MCF 10A (cell line): Measurements from ENCODE around the gene CACNB2. TPM values are rescaled to one million over a fixed set of nuclear protein-coding genes. Genes with fewer than 3 reads are reported as not detected.

Experiments used
- BruUV-seq: library from RNA; stranded (reverse); fragments of 400-500 nt; replicated peaks from 2 replicates; lab custom pipeline; 2021; lab: Mats Ljungman, UMichigan
- CTCF ChIA-PET: fragments of 300-600 bp; sonication (Branson Sonifier 250); formaldehyde crosslinking; extraction: SDS; loops from one replicate; lab custom pipeline; 2021; ENCODE audit warnings: antibody characterized with exemption, inconsistent platforms; lab: Yijun Ruan, JAX
- POLR2A ChIA-PET: fragments of 300-600, 350-650 bp; sonication (Branson Sonifier 250); formaldehyde crosslinking; extraction: SDS; loops from one replicate; lab custom pipeline; 2020; ENCODE audit warnings: antibody characterized with exemption, inconsistent platforms; lab: Yijun Ruan, JAX
- DNase-seq: peaks from one replicate; pipeline ENCODE4 v3.0.0-alpha.2; 2018; ENCODE audit not compliant: unreplicated experiment
- H3K27ac Mint-ChIP-seq: one replicate; pipeline ENCODE4 v1.8.0; 2022; ENCODE audit warnings: mild to moderate bottlenecking, low read depth, mixed read lengths; ENCODE audit not compliant: unreplicated experiment
- H3K27me3 Mint-ChIP-seq: one replicate; pipeline ENCODE4 v1.8.0; 2022; ENCODE audit warnings: mixed read lengths; ENCODE audit not compliant: insufficient read depth, unreplicated experiment
- H3K36me3 Mint-ChIP-seq: one replicate; pipeline ENCODE4 v1.8.0; 2022; ENCODE audit warnings: mild to moderate bottlenecking, moderate library complexity, mixed read lengths; ENCODE audit not compliant: insufficient read depth, unreplicated experiment
- H3K4me1 Mint-ChIP-seq: one replicate; pipeline ENCODE4 v1.8.0; 2022; ENCODE audit warnings: mixed read lengths; ENCODE audit not compliant: insufficient read depth, unreplicated experiment
- H3K4me3 Mint-ChIP-seq: one replicate; pipeline ENCODE4 v1.8.0; 2022; ENCODE audit warnings: mild to moderate bottlenecking, moderate library complexity, mixed read lengths; ENCODE audit not compliant: unreplicated experiment
- H3K9me3 Mint-ChIP-seq: one replicate; pipeline ENCODE4 v1.8.0; 2022; ENCODE audit warnings: mixed read lengths; ENCODE audit not compliant: unreplicated experiment
- intact Hi-C: fragments of 100-400 bp; cut with micrococcal nuclease; formaldehyde crosslinking; loops from 2 replicates; pipeline ENCODE4 v1.14.1; 2022
- total RNA-seq: library from RNA; stranded (reverse); gene quantifications from 2 replicates; pipeline ENCODE4 v1.2.3, GENCODE V29; 2022
- TF ChIP-seq, protein P1 (sequence below): fragments of 200-600 bp; IDR thresholded peaks from one replicate; pipeline ENCODE4 v1.8.0; 2022; ENCODE audit warnings: antibody characterized with exemption, mild to moderate bottlenecking; ENCODE audit not compliant: unreplicated experiment

The CACNB2 gene
- total RNA-seq, 1 experiment from 2014 or later = 3.3 TPM

GRCh38 chr10:18254692-18255091 is 114.5 kb downstream of the CACNB2 start:
- Mint-ChIP-seq H3K9me3 (no peaks in the 10 kb centered on the region), H3K27ac (no peak overlapping the region), H3K4me1 (peaks cover 15% of the 10 kb centered on the region), H3K27me3 (no peaks in the 10 kb centered on the region), H3K36me3 (peaks cover 6% of the 10 kb centered on the region), H3K4me3 (peak overlapping the region; percentile 2)
- intact Hi-C loops = no loop called here
- BruUV-seq = no TSS peak
- ChIA-PET POLR2A (no interaction called here), CTCF (interaction anchor here (0.6 to 1.5 kb wide), 3 partner anchors 15 to 410 kb away, joined by 3 to 7 read pairs (median 3); no protein-coding TSS in a partner anchor)
- TF ChIP-seq, protein P1, sequence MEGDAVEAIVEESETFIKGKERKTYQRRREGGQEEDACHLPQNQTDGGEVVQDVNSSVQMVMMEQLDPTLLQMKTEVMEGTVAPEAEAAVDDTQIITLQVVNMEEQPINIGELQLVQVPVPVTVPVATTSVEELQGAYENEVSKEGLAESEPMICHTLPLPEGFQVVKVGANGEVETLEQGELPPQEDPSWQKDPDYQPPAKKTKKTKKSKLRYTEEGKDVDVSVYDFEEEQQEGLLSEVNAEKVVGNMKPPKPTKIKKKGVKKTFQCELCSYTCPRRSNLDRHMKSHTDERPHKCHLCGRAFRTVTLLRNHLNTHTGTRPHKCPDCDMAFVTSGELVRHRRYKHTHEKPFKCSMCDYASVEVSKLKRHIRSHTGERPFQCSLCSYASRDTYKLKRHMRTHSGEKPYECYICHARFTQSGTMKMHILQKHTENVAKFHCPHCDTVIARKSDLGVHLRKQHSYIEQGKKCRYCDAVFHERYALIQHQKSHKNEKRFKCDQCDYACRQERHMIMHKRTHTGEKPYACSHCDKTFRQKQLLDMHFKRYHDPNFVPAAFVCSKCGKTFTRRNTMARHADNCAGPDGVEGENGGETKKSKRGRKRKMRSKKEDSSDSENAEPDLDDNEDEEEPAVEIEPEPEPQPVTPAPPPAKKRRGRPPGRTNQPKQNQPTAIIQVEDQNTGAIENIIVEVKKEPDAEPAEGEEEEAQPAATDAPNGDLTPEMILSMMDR = no peak
- no peak for DNase-seq

DNA sequence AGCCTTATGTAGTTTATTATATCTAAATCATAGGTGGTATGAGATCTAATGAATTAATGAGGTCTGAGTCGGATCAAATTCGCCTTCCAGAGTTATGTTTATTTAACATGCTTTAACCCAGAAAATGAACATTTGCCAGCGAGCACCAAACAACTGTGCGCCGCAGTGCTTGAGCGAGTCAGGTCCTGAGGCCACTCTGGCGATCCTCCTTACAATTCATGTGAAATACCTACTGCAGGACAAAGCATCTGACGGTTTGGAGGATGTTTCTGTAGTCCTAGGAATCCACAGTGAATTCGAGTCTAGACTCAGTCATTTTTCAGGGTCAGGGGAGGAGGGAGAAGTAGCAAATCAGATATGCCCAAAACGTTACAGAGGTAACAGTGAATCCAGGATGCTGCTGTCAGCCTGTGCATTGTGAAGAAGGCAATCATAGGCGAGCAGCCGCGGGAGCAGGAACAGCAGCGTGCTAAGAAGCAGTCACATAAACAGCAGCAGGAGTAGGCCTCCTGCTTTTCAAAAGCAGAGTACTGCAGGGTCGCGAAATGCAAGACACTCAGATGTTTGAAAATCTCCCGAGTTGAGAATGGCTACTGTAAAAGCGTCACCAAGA is 120.2 kb downstream of the CACNB2 start:
- Mint-ChIP-seq H3K9me3 (no peaks in the 10 kb centered on the region), H3K27ac (no peak overlapping the region), H3K4me3 (no peak overlapping the region)

DNA sequence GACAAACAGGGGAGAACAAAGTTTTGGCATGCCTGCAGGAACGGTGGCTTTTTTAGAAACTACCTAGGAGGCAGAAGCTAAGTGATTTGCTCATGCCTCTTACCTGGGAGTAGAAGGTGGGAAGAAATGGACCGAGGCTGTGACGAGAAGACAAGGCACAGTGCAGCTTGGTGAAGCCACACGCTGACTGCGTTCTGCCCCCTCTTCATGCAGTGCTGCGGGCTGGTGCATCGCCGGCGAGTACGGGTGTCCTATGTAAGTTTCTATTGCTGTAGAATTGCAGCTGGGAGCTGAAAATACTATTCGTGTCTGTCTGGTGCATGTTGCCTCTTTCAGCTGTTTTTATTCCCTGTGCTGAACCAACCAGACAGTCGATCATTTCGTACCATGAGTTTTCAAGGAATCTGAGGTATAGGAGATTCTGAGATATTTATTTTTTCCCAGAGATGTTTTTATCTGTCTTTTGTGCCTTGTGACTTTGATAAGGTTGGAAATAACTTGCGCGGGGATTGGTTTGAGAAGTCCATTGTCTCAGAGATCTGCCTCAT is 120.9 kb downstream of the CACNB2 start:
- POLR2A ChIA-PET = no interaction called here
- intact Hi-C loops = no loop called here
- no peak overlapping the region for H3K4me3 Mint-ChIP-seq
- CTCF ChIA-PET = interaction anchor here (1.0 to 1.6 kb wide), 3 partner anchors 12 to 21 kb away, joined by 3 to 4 read pairs (median 3); no protein-coding TSS in a partner anchor
- DNase-seq = no peak
- no peaks in the 10 kb centered on the region for H3K27me3 Mint-ChIP-seq
- H3K4me1 Mint-ChIP-seq = peaks cover 6% of the 10 kb centered on the region
- H3K36me3 Mint-ChIP-seq = peaks cover 10% of the 10 kb centered on the region
- TF ChIP-seq, protein P1 = no peak
- BruUV-seq = no TSS peak
- no peaks in the 10 kb centered on the region for H3K9me3 Mint-ChIP-seq
- H3K27ac Mint-ChIP-seq = no peak overlapping the region

More for the DNA sequence above, 120.2 kb downstream of the CACNB2 start:
- POLR2A ChIA-PET = no interaction called here
- DNase-seq = no peak
- Mint-ChIP-seq H3K27me3 (no peaks in the 10 kb centered on the region), H3K36me3 (peaks cover 10% of the 10 kb centered on the region), H3K4me1 (peaks cover 6% of the 10 kb centered on the region)
- intact Hi-C loops = no loop called here
- BruUV-seq = no TSS peak
- CTCF ChIA-PET = interaction anchor here (0.6 kb wide), 1 partner anchor 849 kb away, joined by 3 read pairs; no protein-coding TSS in a partner anchor
- TF ChIP-seq, protein P1 = no peak

DNA sequence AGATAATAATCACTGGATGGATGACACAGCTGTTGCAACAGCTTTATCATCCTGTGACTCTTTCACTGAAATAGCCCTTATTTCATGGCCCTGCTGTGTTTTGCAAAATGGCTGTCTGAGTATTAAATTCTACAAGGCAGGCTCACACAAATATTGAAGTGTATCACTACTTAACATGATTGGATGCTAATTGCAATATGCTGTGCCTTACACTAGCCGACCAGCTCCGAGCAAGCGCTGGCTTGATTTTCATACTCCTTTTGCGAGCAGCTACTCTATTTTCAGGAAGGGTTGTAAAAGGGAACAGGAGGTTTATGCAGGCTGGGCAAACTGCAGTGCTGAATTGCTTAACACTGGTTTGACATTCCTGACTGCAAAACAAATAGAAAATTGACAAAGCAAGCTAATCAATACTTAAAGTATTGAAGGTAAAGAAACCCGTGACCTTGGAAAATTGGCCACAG is 121.6 kb downstream of the CACNB2 start:
- ChIA-PET POLR2A (no interaction called here), CTCF (interaction anchor here (1.0 to 1.6 kb wide), 3 partner anchors 12 to 22 kb away, joined by 3 to 4 read pairs (median 3); no protein-coding TSS in a partner anchor)
- Mint-ChIP-seq H3K9me3 (no peaks in the 10 kb centered on the region), H3K4me1 (peaks cover 6% of the 10 kb centered on the region), H3K27ac (no peak overlapping the region), H3K36me3 (peaks cover 10% of the 10 kb centered on the region), H3K4me3 (no peak overlapping the region), H3K27me3 (no peaks in the 10 kb centered on the region)
- intact Hi-C loops = no loop called here
- DNase-seq = no peak
- BruUV-seq = no TSS peak
- TF ChIP-seq, protein P1 = no peak
